SK-N-SH (cell line): ENCODE data around the gene ONECUT1. TPM values are rescaled to one million over a fixed set of nuclear protein-coding genes. Genes with fewer than 3 reads are reported as not detected.

ENCODE experiments used
- CTCF ChIA-PET: fragments of 300-600, 350-600 bp; formaldehyde crosslinking; extraction: SDS; loops from one replicate; lab custom pipeline; 2021; lab: Yijun Ruan, JAX
- POLR2A ChIA-PET: fragments of 350-600 bp; sonication (Branson Sonifier 250); formaldehyde crosslinking; extraction: SDS; loops from one replicate; lab custom pipeline; 2020; ENCODE audit warnings: antibody characterized with exemption, inconsistent platforms; lab: Yijun Ruan, JAX
- DNase-seq: peaks from one replicate; pipeline ENCODE4 v3.0.0; 2012
- H2AFZ ChIP-seq: fragments of 200-600 bp; sonication (generic); 2 replicates; pipeline ENCODE4 v1.8.1; 2016; ENCODE audit warnings: antibody characterized with exemption, mild to moderate bottlenecking, low read depth
- H3F3A ChIP-seq: fragments of 200-600 bp; sonication (generic); replicated peaks from 2 replicates; pipeline ENCODE3; 2016; ENCODE audit warnings: antibody characterized with exemption, mild to moderate bottlenecking; ENCODE audit not compliant: insufficient read depth
- H3K27ac ChIP-seq, 2 experiments: fragments of 200-500 bp in 1 of 2; fragments of 200-600 bp in 1 of 2; sonication (Bioruptor generic) in 1 of 2; sonication (generic), shearing (Covaris generic) in 1 of 2; 2 replicates each; pipeline versions ENCODE4 v1.5.1 to v1.6.1; 2014 to 2016; ENCODE audit warnings: low read depth in 2 of 2, inconsistent platforms in 1 of 2, low read length in 1 of 2, mild to moderate bottlenecking in 1 of 2, mixed read lengths in 1 of 2
- H3K27me3 ChIP-seq: fragments of 200-600 bp; sonication (generic), shearing (Covaris generic); 2 replicates; pipeline ENCODE4 v1.6.1; 2016; ENCODE audit warnings: mixed run types; ENCODE audit not compliant: insufficient read depth
- H3K36me3 ChIP-seq, 2 experiments: fragments of 200-500 bp in 1 of 2; fragments of 200-600 bp in 1 of 2; sonication (Bioruptor generic) in 1 of 2; sonication (generic) in 1 of 2; replicated peaks in 1 of 2; 2 replicates each; pipeline versions ENCODE3 to v1.5.1; 2014 to 2016; ENCODE audit warnings: low read length in 1 of 2, mild to moderate bottlenecking in 1 of 2; ENCODE audit not compliant: insufficient read depth in 2 of 2, control insufficient read depth in 1 of 2
- H3K4me1 ChIP-seq, 2 experiments: fragments of 200-500 bp in 1 of 2; fragments of 200-600 bp in 1 of 2; sonication (Bioruptor generic) in 1 of 2; sonication (generic), shearing (Covaris generic) in 1 of 2; 2 replicates each; pipeline versions ENCODE4 v1.5.1 to v1.6.1; 2014 to 2016; ENCODE audit warnings: low read depth in 1 of 2, low read length in 1 of 2, mixed run types in 1 of 2; ENCODE audit not compliant: insufficient read depth in 2 of 2, control insufficient read depth in 1 of 2
- H3K4me2 ChIP-seq: fragments of 200-600 bp; sonication (generic), shearing (Covaris generic); 2 replicates; pipeline ENCODE4 v1.6.1; 2017; ENCODE audit warnings: mixed run types
- H3K4me3 ChIP-seq, 2 experiments: fragments of 200-500 bp in 1 of 2; fragments of 200-600 bp in 1 of 2; sonication (Bioruptor generic) in 1 of 2; sonication (generic), shearing (Covaris generic) in 1 of 2; 2 replicates each; pipeline versions ENCODE4 v1.5.1 to v1.8.1; 2014 to 2016; ENCODE audit warnings: low read depth in 2 of 2, inconsistent platforms in 1 of 2, low read length in 1 of 2, mild to moderate bottlenecking in 1 of 2, mixed read lengths in 1 of 2, moderate library complexity in 1 of 2
- H3K79me2 ChIP-seq: fragments of 200-600 bp; sonication (generic); 2 replicates; pipeline ENCODE4 v1.8.1; 2017; ENCODE audit warnings: mild to moderate bottlenecking; ENCODE audit not compliant: insufficient read depth
- H3K9ac ChIP-seq: fragments of 200-600 bp; sonication (generic); 2 replicates; pipeline ENCODE4 v1.6.1; 2017; ENCODE audit warnings: mixed run types
- H3K9me2 ChIP-seq: fragments of 200-600 bp; sonication (generic); 2 replicates; pipeline ENCODE4 v1.6.1; 2017; ENCODE audit warnings: mixed run types
- H3K9me3 ChIP-seq: fragments of 200-600 bp; sonication (generic); 2 replicates; pipeline ENCODE4 v1.6.1; 2017; ENCODE audit warnings: mixed run types, mild to moderate bottlenecking, moderate library complexity
- H4K20me1 ChIP-seq: fragments of 200-600 bp; sonication (generic); 2 replicates; pipeline ENCODE4 v1.6.1; 2017; ENCODE audit warnings: mild to moderate bottlenecking, mixed run types; ENCODE audit not compliant: insufficient read depth
- CHD2 ChIP-seq: fragments of 150-350 bp; IDR thresholded peaks from 2 replicates; pipeline ENCODE4 v1.6.1; 2018; ENCODE audit warnings: low read length; ENCODE audit not compliant: partially characterized antibody
- CTCF ChIP-seq: fragments of 200-600 bp; sonication (generic); IDR thresholded peaks from 2 replicates; pipeline ENCODE4 v1.6.1; 2017; ENCODE audit warnings: antibody characterized with exemption, mild to moderate bottlenecking, moderate library complexity
- EP300 ChIP-seq, 2 experiments: IDR thresholded peaks; 2 replicates each; pipeline versions ENCODE4 v1.4.0 to v1.6.1; 2012; ENCODE audit warnings: borderline replicate concordance in 1 of 2, low read depth in 1 of 2, low read length in 1 of 2
- EZH2phosphoT487 ChIP-seq: fragments of 200-600 bp; sonication (generic); IDR thresholded peaks from 2 replicates; pipeline ENCODE4 v1.6.1; 2017; ENCODE audit warnings: low read depth, mixed run types, mild to moderate bottlenecking, antibody characterized with exemption, moderate library complexity, borderline replicate concordance
- FOSL2 ChIP-seq: IDR thresholded peaks from 2 replicates; pipeline ENCODE4 v1.4.0; 2012; ENCODE audit warnings: low read depth, mild to moderate bottlenecking, moderate library complexity, borderline replicate concordance
- FOXJ3 ChIP-seq: sonication (generic); formaldehyde crosslinking; IDR thresholded peaks from 2 replicates; pipeline ENCODE4 v1.5.1; 2020; ENCODE audit warnings: mild to moderate bottlenecking, missing genetic modification reagents
- FOXM1 ChIP-seq: IDR thresholded peaks from 2 replicates; pipeline ENCODE4 v1.4.0; 2012; ENCODE audit warnings: low read depth, mild to moderate bottlenecking
- GABPA ChIP-seq: IDR thresholded peaks from 2 replicates; pipeline ENCODE4 v1.4.0; 2012; ENCODE audit warnings: low read depth, mild to moderate bottlenecking
- GATA2 ChIP-seq: sonication (generic); formaldehyde crosslinking; IDR thresholded peaks from 2 replicates; pipeline ENCODE4 v1.5.0; 2020; ENCODE audit warnings: mild to moderate bottlenecking, missing genetic modification reagents
- JUND ChIP-seq: IDR thresholded peaks from 2 replicates; pipeline ENCODE4 v1.4.0; 2012
- MAX ChIP-seq: IDR thresholded peaks from 2 replicates; pipeline ENCODE4 v1.4.0; 2012; ENCODE audit warnings: low read depth
- MEF2A ChIP-seq: IDR thresholded peaks from 2 replicates; pipeline ENCODE4 v1.4.0; 2012; ENCODE audit warnings: low read depth, borderline replicate concordance
- MXI1 ChIP-seq: IDR thresholded peaks from 2 replicates; pipeline ENCODE4 v1.6.1; 2012; ENCODE audit warnings: mild to moderate bottlenecking, low read depth, low read length, improper control_type of control experiment
- NFIC ChIP-seq: IDR thresholded peaks from 2 replicates; pipeline ENCODE4 v1.4.0; 2012; ENCODE audit warnings: borderline replicate concordance
- NRF1 ChIP-seq: IDR thresholded peaks from 2 replicates; pipeline ENCODE4 v1.6.1; 2012; ENCODE audit warnings: low read depth, mild to moderate bottlenecking, low read length
- RAD21 ChIP-seq: IDR thresholded peaks from 2 replicates; pipeline ENCODE4 v1.6.1; 2012; ENCODE audit warnings: mild to moderate bottlenecking, low read length
- RFX5 ChIP-seq: IDR thresholded peaks from 2 replicates; pipeline ENCODE4 v1.6.1; 2012; ENCODE audit warnings: mild to moderate bottlenecking, improper control_type of control experiment, low read length
- SIN3A ChIP-seq: IDR thresholded peaks from 2 replicates; pipeline ENCODE4 v1.6.1; 2012; ENCODE audit warnings: low read depth, mild to moderate bottlenecking, low read length, moderate library complexity, borderline replicate concordance
- TAF1 ChIP-seq: IDR thresholded peaks from 2 replicates; pipeline ENCODE4 v1.6.1; 2012; ENCODE audit warnings: low read depth, mild to moderate bottlenecking, low read length, moderate library complexity, borderline replicate concordance
- TCF12 ChIP-seq: IDR thresholded peaks from 2 replicates; pipeline ENCODE4 v1.4.0; 2012
- TEAD4 ChIP-seq: IDR thresholded peaks from 2 replicates; pipeline ENCODE4 v1.4.0; 2012; ENCODE audit warnings: mild to moderate bottlenecking, borderline replicate concordance; ENCODE audit not compliant: insufficient read depth
- USF2 ChIP-seq: fragments of 150-350 bp; IDR thresholded peaks from 2 replicates; pipeline ENCODE4 v1.6.1; 2017; ENCODE audit warnings: antibody characterized with exemption, low read length, low read depth, borderline replicate concordance
- WGBS: methylation state at CpG from one replicate; pipeline ENCODE4 v1.1.6; 2017; ENCODE audit warnings: low lambda C conversion rate; 5-methylcytosine and 5-hydroxymethylcytosine counted together
- polyA plus RNA-seq, 3 experiments: library from polyadenylated mRNA; depleted of rRNA; stranded (reverse); fragments of >200 nt; gene quantifications; 2 replicates each; pipeline ENCODE4 v1.2.3, GENCODE V29; 2012
- TF ChIP-seq, protein P1 (sequence below): IDR thresholded peaks from 2 replicates; pipeline ENCODE4; 2012
- TF ChIP-seq, protein P2 (sequence below): fragments of 150-350 bp; IDR thresholded peaks from 2 replicates; pipeline ENCODE4 v1.6.1; 2016; ENCODE audit warnings: mild to moderate bottlenecking, low read depth, low read length

Gene ONECUT1
- polyA plus RNA-seq, 1 of the 3 experiments (the other 2 are of a cell fraction) = not detected

GRCh38 chr15:52803108-52803466 lies 13.0 kb upstream of the ONECUT1 start:
- POLR2A ChIA-PET = no interaction called here

GRCh38 chr15:52802110-52802509 lies 12.0 kb upstream of the ONECUT1 start:
- Histone ChIP-seq H3F3A (no peaks in the 10 kb centered on the region), H3K27ac (no peak overlapping the region), H3K9me3 (no peaks in the 10 kb centered on the region), H3K79me2 (no peaks in the 10 kb centered on the region), H3K27me3 (peaks cover 97% of the 10 kb centered on the region), H3K36me3 (no peaks in the 10 kb centered on the region), H4K20me1 (no peaks in the 10 kb centered on the region), H3K9ac (no peak overlapping the region), H3K4me2 (no peak overlapping the region), H3K9me2 (no peaks in the 10 kb centered on the region), H3K4me3 (no peak overlapping the region), H3K4me1 (no peaks in the 10 kb centered on the region; a peak in 2 of 4 replicates), H2AFZ (no peak overlapping the region)
- POLR2A ChIA-PET = no interaction called here
- no peak for DNase-seq
- CTCF ChIA-PET = no interaction called here
- WGBS = 14% methylated on average over 2 of the region's 2 CpGs
- TF ChIP-seq TCF12 (no peak), MAX (no peak), CHD2 (no peak), SIN3A (no peak), USF2 (no peak), FOXJ3 (no peak), EP300 (IDR thresholded peaks at IDR 0.05; ENCODE audit: borderline replicate concordance in 1 of 2, low read depth in 1 of 2, low read length in 1 of 2) (no peak), EZH2phosphoT487 (no peak), JUND (no peak)
- TF ChIP-seq, protein P1, sequence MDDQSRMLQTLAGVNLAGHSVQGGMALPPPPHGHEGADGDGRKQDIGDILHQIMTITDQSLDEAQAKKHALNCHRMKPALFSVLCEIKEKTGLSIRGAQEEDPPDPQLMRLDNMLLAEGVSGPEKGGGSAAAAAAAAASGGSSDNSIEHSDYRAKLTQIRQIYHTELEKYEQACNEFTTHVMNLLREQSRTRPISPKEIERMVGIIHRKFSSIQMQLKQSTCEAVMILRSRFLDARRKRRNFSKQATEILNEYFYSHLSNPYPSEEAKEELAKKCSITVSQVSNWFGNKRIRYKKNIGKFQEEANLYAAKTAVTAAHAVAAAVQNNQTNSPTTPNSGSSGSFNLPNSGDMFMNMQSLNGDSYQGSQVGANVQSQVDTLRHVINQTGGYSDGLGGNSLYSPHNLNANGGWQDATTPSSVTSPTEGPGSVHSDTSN = no peak

More at GRCh38 chr15:52803108-52803466, 13.0 kb upstream of the ONECUT1 start:
- 13% methylated on average over 8 of the region's 8 CpGs for WGBS
- TF ChIP-seq RFX5 (no peak), MXI1 (no peak), CHD2 (no peak), NRF1 (no peak), NFIC (no peak), FOXM1 (no peak), FOXJ3 (no peak), FOSL2 (no peak), TAF1 (no peak), TEAD4 (no peak), MEF2A (no peak), CTCF (no peak), RAD21 (no peak), JUND (no peak), EZH2phosphoT487 (no peak), GATA2 (no peak), GABPA (no peak)
- TF ChIP-seq, protein P2, sequence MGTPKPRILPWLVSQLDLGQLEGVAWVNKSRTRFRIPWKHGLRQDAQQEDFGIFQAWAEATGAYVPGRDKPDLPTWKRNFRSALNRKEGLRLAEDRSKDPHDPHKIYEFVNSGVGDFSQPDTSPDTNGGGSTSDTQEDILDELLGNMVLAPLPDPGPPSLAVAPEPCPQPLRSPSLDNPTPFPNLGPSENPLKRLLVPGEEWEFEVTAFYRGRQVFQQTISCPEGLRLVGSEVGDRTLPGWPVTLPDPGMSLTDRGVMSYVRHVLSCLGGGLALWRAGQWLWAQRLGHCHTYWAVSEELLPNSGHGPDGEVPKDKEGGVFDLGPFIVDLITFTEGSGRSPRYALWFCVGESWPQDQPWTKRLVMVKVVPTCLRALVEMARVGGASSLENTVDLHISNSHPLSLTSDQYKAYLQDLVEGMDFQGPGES = no peak
- H3K4me2 ChIP-seq = peak overlapping the region; percentile 44; the same call in 1 of the 2 replicates
- DNase-seq = no peak
- H3K9me2 ChIP-seq = no peaks in the 10 kb centered on the region
- no peak overlapping the region for H3K4me3 ChIP-seq
- H3K27me3 ChIP-seq = peaks cover 90% of the 10 kb centered on the region
- H4K20me1 ChIP-seq = no peaks in the 10 kb centered on the region
- no peaks in the 10 kb centered on the region; a peak in 2 of 4 replicates for H3K4me1 ChIP-seq
- H3K9ac ChIP-seq = no peak overlapping the region
- CTCF ChIA-PET = interaction anchor here (1.3 kb wide), 1 partner anchor 9 kb away, joined by 4 read pairs; no protein-coding TSS in a partner anchor
- no peaks in the 10 kb centered on the region for H3F3A ChIP-seq
- no peak overlapping the region for H3K27ac ChIP-seq
- H3K9me3 ChIP-seq = no peaks in the 10 kb centered on the region
- no peak overlapping the region for H2AFZ ChIP-seq
- H3K36me3 ChIP-seq = no peaks in the 10 kb centered on the region
- H3K79me2 ChIP-seq = no peaks in the 10 kb centered on the region
